Bronchial epithelial cell (primary cell): Measurements from ENCODE around the gene PRCP. TPM values are rescaled to one million over a fixed set of nuclear protein-coding genes. Genes with fewer than 3 reads are reported as not detected.

ENCODE experiments used
- DNase-seq: peaks from one replicate; pipeline ENCODE4 v3.0.0-alpha.2; 2010; ENCODE audit warnings: low read depth
- FAIRE-seq: peaks from 2 replicates; lab custom pipeline; 2011; peaks lifted over from hg19 to GRCh38; lab: Jason Lieb, UNC
- H3K27me3 ChIP-seq: 2 replicates; pipeline ENCODE4 v1.5.1; 2011; ENCODE audit warnings: low read length; ENCODE audit not compliant: control insufficient read depth, insufficient read depth
- H3K36me3 ChIP-seq: 2 replicates; pipeline ENCODE4 v1.5.1; 2011; ENCODE audit warnings: low read length; ENCODE audit not compliant: control insufficient read depth, insufficient read depth
- H3K4me3 ChIP-seq: 2 replicates; pipeline ENCODE4 v1.5.1; 2011; ENCODE audit warnings: mild to moderate bottlenecking, low read depth, low read length, control low read depth
- CTCF ChIP-seq: IDR thresholded peaks from 2 replicates; pipeline ENCODE4 v1.5.1; 2011; ENCODE audit warnings: mild to moderate bottlenecking, moderate library complexity, low read length, control low read depth, inconsistent platforms; ENCODE audit not compliant: insufficient read depth, severe bottlenecking
- total RNA-seq: library from RNA; depleted of rRNA; stranded (reverse); fragments of >200 nt; gene quantifications from 2 replicates; pipeline ENCODE4 v1.2.1, GENCODE V29; 2014

The PRCP gene
- total RNA-seq, 1 donor from 2014 or later = 10.0 TPM

GRCh38 chr11:82810738-82811137, 89.5 kb downstream of the PRCP start:
- peaks cover 4% of the 10 kb centered on the region for H3K27me3 ChIP-seq
- no peak for FAIRE-seq
- H3K4me3 ChIP-seq = no peak overlapping the region
- no peaks in the 10 kb centered on the region for H3K36me3 ChIP-seq
- no peak for DNase-seq
- TF ChIP-seq CTCF = no peak

GRCh38 chr11:82810326-82810725, 89.9 kb downstream of the PRCP start:
- Histone ChIP-seq H3K4me3 (no peak overlapping the region), H3K36me3 (no peaks in the 10 kb centered on the region), H3K27me3 (peaks cover 4% of the 10 kb centered on the region)
- TF ChIP-seq CTCF = no peak
- DNase-seq = peak; percentile 31
- FAIRE-seq = no peak

- Histone ChIP-seq H3K4me3 (no peak overlapping the region), H3K36me3 (no peaks in the 10 kb centered on the region), H3K27me3 (no peaks in the 10 kb centered on the region)
- no peak for TF ChIP-seq CTCF
- DNase-seq = no peak
- no peak for FAIRE-seq
These were observed 92.6 kb downstream of the PRCP start for GRCh38 chr11:82807646-82808045.

- no peak for FAIRE-seq
- no peak for DNase-seq
- no peaks in the 10 kb centered on the region for H3K36me3 ChIP-seq
These were observed 97.5 kb downstream of the PRCP start for GRCh38 chr11:82802710-82803109.

GRCh38 chr11:82796998-82797961, 103.0 kb downstream of the PRCP start:
- Histone ChIP-seq H3K4me3 (no peak overlapping the region), H3K36me3 (no peaks in the 10 kb centered on the region), H3K27me3 (no peaks in the 10 kb centered on the region)
- DNase-seq = no peak
- no peak for FAIRE-seq
- no peak for TF ChIP-seq CTCF

More at GRCh38 chr11:82802710-82803109, 97.5 kb downstream of the PRCP start:
- Histone ChIP-seq H3K4me3 (no peak overlapping the region), H3K27me3 (no peaks in the 10 kb centered on the region)
- no peak for TF ChIP-seq CTCF
